ENCODE measurements around the gene SOAT2. TPM values are rescaled to one million over a fixed set of nuclear protein-coding genes. Genes with fewer than 3 reads are reported as not detected.

Gene SOAT2
- total RNA-seq, 1 experiment from 2014 or later, result not detected

DNA sequence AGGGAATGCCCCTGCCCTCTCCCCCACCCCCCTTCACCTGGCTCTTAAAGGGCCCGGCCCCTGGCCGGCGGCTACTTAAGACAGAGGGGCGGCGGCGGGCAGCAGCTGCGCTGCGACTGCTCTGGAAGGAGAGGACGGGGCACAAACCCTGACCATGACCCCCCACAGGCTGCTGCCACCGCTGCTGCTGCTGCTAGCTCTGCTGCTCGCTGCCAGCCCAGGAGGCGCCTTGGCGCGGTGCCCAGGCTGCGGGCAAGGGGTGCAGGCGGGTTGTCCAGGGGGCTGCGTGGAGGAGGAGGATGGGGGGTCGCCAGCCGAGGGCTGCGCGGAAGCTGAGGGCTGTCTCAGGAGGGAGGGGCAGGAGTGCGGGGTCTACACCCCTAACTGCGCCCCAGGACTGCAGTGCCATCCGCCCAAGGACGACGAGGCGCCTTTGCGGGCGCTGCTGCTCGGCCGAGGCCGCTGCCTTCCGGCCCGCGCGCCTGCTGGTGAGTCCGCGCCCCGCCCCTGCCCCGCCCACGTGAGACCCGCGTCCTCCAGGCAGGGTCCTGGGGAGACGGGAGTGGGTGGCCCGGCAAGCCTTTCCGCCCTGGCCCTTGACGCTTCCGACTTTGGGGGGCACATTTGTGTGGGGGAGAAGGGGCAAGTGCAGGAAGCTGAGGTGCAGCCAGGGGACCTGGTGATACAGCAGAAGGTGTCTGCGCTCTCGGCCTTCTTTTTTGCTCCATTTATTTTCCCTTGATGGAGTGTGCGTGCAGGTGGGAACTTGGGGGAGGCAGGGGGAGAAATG is 5.5 kb upstream of the SOAT2 start, which contains the start of gene IGFBP6:
IGFBP6 (plus strand) TSS at position 104 of the 790 bp plus-strand sequence; CDS start at position 155, 51 bp downstream.
- Mint-ChIP-seq H3K36me3 (ENCODE audit: insufficient read depth in 1 of 3, low read depth in 3 of 3) (no peaks in the 10 kb centered on the region; a peak in 1 of 7 replicates), H3K27me3 (ENCODE audit: low read depth) (peaks cover 72% of the 10 kb centered on the region), H3K4me1 (peaks cover 27 to 37% of the 10 kb centered on the region in 2 experiments), H3K9me3 (peaks cover 0 to 3% of the 10 kb centered on the region in 2 experiments; a peak in 1 of 5 replicates), H3K27ac (no peak within 1 kb of the TSS; a peak in 1 of 7 replicates), H3K4me3 (peak within 1 kb of the TSS; percentile 68 to 91)
- H3K23me2 ChIP-seq (ENCODE audit: insufficient read length, low read depth, low read length, poor library complexity, severe bottlenecking), result peaks cover 24% of the 10 kb centered on the region
- H3K4ac ChIP-seq (ENCODE audit: low read depth, low read length), result no peak within 1 kb of the TSS
- no peak within 1 kb of the TSS for H2AK5ac ChIP-seq (ENCODE audit: insufficient read length, low read length)
- H2BK5ac ChIP-seq (ENCODE audit: insufficient read length, low read length), result no peak within 1 kb of the TSS
- no peak within 1 kb of the TSS for H4K5ac ChIP-seq (ENCODE audit: insufficient read length, low read depth, low read length)
- H3K23ac ChIP-seq (ENCODE audit: insufficient read length, low read depth, low read length), result no peak within 1 kb of the TSS
- H3K27ac ChIP-seq (ENCODE audit: insufficient read length, low read depth, low read length), result no peak within 1 kb of the TSS
- H2BK20ac ChIP-seq (ENCODE audit: low read depth, low read length, poor library complexity, severe bottlenecking), result no peak within 1 kb of the TSS
- peaks cover 6% of the 10 kb centered on the region; the same call in 1 of the 2 replicates for H3K4me1 ChIP-seq (ENCODE audit: insufficient read depth, low read length)
- no peak within 1 kb of the TSS for H2BK15ac ChIP-seq (ENCODE audit: low read depth, low read length)
- no peaks in the 10 kb centered on the region for H3K79me2 ChIP-seq (ENCODE audit: insufficient read depth, low read length)
- no peaks in the 10 kb centered on the region for H3K79me1 ChIP-seq (ENCODE audit: insufficient read depth, low read depth, low read length, poor library complexity, severe bottlenecking)
- H3K56ac ChIP-seq (ENCODE audit: insufficient read length, low read depth, low read length), result no peak within 1 kb of the TSS
- TF ChIP-seq, protein P1, sequence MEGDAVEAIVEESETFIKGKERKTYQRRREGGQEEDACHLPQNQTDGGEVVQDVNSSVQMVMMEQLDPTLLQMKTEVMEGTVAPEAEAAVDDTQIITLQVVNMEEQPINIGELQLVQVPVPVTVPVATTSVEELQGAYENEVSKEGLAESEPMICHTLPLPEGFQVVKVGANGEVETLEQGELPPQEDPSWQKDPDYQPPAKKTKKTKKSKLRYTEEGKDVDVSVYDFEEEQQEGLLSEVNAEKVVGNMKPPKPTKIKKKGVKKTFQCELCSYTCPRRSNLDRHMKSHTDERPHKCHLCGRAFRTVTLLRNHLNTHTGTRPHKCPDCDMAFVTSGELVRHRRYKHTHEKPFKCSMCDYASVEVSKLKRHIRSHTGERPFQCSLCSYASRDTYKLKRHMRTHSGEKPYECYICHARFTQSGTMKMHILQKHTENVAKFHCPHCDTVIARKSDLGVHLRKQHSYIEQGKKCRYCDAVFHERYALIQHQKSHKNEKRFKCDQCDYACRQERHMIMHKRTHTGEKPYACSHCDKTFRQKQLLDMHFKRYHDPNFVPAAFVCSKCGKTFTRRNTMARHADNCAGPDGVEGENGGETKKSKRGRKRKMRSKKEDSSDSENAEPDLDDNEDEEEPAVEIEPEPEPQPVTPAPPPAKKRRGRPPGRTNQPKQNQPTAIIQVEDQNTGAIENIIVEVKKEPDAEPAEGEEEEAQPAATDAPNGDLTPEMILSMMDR (conservative IDR thresholded peaks at IDR 0.05), result no peak
- no peak within 1 kb of the TSS for H4K8ac ChIP-seq (replicated peaks; ENCODE audit: insufficient read length, low read depth, low read length)
- no peak within 1 kb of the TSS for H3K9ac ChIP-seq (ENCODE audit: extremely low read depth, insufficient read length, low read length)
- no CpG with 5 or more reads among the region's 51 CpGs for WGBS (ENCODE audit: extremely low coverage, insufficient read length, low lambda C conversion rate)
- no peak within 1 kb of the TSS for H3K18ac ChIP-seq (ENCODE audit: insufficient read length, low read depth, low read length)
- peak; percentile 73 for DNase-seq
- H3K4me2 ChIP-seq (ENCODE audit: insufficient read depth, insufficient read length, low read length), result peak within 1 kb of the TSS; percentile 98
- H4K91ac ChIP-seq (ENCODE audit: insufficient read length, low read depth, low read length), result no peak within 1 kb of the TSS
- H2BK12ac ChIP-seq (ENCODE audit: insufficient read length, low read depth, low read length), result no peak within 1 kb of the TSS
- H2BK120ac ChIP-seq (ENCODE audit: low read depth, low read length, poor library complexity, severe bottlenecking), result no peak within 1 kb of the TSS
- no peak within 1 kb of the TSS for H3T11ph ChIP-seq (ENCODE audit: low read length)
- peak within 1 kb of the TSS; percentile 79 for H2AFZ ChIP-seq (ENCODE audit: low read length)
- H3K14ac ChIP-seq (ENCODE audit: insufficient read depth, low read length), result no peak within 1 kb of the TSS; the same call in 1 of the 2 replicates
- H3K27me3 ChIP-seq (ENCODE audit: insufficient read depth, low read length), result no peaks in the 10 kb centered on the region; the same call in 1 of the 2 replicates
- no peaks in the 10 kb centered on the region for H4K20me1 ChIP-seq (ENCODE audit: control insufficient read depth, insufficient read depth, insufficient read length)
- H3K9me3 ChIP-seq (ENCODE audit: control insufficient read depth, low read depth, low read length), result no peaks in the 10 kb centered on the region

All from H9 (cell line).